HG03280 (cell line): Measurements from ENCODE around the gene ATOX1.

ENCODE experiments used
- ATAC-seq: cut with Tn5 transposase; IDR thresholded peaks from one replicate; pipeline ENCODE4 v1.9.1; 2021; ENCODE audit warnings: mild to moderate bottlenecking, moderate library complexity; ENCODE audit not compliant: unreplicated experiment

The ATOX1 gene

DNA sequence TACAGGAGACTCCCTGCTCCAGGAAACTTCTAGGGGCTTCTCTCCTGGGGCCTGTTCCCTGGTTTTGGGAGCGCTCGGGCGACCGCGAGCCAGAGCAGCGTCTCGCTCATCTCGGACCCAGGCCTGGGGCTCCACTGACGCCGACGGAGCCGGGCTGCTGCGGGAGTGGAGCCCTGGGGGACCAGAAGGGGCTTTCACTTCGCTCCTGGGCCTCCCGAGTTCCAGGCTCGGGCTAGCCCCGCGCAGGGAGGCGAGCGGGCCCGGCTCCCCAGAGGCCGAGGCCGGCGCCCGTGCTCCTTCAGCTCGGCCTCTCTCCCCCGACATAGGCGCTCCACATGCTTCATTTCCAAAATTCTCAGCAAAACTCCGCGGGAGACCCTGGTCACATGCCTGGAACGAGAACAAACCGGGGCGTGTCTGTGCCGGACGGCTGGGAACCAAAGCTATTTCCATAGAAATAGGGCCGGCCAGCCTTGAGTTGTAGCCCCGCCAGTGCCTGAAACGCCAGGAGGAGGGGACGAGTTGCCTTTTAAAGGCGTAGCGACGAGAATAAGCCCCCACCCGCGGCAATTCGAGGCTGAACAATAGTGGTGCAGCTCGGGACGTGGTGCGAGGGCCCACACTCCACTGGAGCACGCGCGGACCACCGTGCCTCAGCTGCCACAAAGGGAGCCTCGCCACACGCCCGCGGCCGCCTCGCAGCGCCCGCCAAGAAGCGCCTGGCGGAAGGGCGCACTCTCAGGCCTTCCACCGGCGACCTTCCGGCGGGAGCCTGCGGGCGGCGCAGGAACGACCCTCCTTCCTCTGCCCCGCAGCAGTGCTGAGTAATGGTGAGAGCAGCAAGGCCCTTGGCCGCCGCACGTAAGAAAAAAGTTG, 12.2 kb upstream of the ATOX1 start:
- ATAC-seq, result peak; percentile 23

DNA sequence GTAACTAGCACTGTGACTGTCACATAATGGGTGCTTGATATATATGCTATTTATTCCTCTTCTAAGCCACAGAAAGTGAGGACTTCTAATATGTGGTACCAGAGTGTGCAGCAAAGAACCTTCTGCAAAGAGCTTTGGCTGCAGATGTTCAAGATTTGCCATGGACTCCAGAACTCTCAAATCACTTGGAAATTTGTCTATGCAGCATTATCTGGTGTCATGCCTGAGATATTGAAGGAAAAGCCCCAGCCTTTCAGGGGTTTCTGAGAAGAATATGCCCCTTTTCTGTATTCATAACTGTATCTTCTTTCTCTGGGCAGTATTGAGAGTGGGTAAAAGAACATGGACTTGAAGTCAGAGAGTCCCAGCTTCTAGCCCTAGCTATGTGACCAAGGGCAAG, 8.5 kb upstream of the ATOX1 start:
- ATAC-seq, result no peak

DNA sequence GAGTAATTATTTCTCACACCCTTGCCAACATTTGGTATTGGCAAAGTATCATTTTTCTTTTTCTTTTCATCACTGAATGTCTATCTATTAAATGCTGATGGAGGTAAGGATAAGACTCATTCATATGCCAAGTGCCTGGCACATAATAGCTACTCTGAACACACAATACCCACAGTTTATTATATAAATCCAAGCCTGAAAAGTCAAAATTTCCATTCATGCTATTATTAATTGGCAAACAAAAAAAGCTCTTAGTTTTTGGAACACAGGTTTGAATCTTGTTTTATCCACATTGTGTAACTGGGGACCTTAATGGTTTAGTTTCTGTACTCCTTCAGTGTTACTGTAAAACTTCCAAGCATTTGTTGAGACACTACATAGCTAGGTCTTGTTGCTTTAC, 6.4 kb upstream of the ATOX1 start:
- ATAC-seq, result no peak

DNA sequence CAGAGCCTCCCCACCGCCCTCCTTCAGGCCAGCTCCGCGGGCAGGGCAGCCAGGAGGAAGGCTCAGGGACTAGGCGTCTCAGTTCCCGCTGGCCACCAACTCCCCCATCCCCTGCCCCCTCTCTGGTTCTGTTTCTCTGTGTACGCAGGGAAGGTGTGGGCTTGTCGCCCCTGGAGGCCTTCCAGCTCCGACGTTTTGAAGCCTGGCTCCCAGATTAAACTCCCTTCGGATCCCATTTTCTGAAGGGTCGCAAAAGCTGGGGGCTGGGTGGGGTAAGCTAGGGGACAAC, 346 bp downstream of the ATOX1 start:
- peak; percentile 1 for ATAC-seq

DNA sequence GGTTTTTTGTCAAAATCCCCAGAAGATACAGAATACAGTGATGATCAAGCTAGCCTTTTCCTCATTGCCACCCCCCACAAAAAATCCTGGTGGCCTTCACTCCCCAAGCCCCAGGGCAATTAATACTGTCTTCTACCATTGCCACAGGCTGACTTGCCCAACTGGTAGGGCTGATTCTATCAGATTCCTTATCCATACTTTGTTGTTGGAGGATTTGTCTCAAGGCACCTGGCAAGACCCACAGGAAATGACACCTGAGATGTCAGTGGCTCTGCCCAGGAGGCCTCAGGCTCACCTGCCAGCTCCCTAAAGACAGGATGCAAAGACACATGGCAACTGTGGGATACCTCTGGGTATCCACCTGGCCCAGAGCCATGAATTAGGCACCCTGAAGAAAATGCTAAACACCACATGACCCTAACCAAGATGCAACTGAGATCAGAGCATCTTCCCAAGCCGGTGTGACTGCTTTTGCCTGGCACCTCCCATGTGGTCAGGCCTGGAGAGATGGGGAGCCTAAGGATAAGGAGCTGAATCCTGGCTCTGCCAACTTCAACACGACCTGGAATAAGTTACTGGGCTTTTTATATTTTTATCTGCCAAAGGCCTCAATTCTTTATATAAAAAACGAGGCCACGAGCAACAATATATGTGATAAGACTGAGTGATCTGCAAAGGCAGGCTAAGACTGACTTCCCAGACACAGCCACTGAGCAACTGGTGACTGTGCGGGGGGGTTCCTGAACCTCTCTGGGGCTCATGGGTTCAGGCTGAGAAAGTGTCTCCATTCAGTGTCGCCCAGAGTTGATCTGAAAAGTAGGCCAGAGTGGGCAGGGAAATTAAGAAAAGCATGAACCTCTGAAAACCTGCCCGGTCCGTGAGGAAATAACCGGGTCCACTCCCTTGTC, 944 bp downstream of the ATOX1 start:
- ATAC-seq, result peak; percentile 35

DNA sequence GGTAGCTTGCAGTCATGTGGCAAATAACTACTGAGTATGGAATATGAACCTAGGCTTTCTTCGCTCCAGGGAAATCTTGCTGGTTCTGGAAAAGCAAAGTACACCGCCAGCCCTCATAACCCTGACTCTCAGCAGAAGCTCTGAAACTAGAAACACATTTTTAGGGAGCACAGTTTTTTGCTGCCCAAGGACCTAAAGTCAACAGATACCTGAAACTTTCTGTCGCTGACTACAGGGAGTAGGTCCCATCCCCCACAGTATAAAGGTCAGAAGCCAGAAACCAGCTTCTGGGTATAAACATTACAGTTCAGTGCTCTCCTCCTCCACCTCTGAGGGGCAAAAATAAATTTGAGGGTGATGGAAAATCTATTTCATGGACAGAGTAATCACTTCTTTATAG, 3.0 kb downstream of the ATOX1 start:
- no peak for ATAC-seq

DNA sequence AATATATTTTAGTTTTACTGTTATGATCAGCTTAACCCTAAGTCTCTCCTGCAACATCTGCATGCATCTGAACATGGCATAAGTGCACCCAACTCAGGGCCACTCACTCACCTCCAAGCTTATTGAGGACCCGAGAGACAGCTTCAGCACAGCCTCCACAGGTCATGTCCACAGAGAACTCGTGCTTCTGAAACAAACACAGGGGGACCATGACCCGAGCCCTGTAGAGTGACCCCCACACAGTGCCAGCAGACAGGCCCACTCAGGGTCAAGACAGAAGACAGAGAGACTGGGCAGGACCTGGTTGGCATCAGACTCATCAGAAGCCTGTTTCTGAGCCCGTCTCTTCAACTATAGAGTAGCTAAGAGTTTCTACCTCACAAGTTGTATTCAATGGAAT, 6.8 kb downstream of the ATOX1 start:
- no peak for ATAC-seq

DNA sequence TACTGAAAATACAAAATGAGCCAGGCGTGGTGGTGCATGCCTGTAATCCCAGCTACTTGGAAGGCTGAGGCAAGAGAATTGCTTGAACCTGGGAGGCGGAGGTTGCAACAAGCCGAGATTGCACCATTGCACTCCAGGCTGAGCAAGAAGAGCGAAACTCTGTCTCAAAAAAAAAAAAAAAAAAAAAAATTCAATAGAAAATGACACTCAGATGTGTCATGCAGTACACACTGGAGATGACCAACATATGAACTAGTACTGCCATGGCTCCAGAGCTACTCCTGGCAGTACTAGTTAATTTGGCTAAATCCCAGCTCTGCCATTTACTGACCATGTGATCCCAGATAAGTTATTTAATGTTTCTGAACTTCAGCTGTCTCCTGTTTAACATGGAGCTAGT, 7.3 kb downstream of the ATOX1 start:
- ATAC-seq, result no peak

DNA sequence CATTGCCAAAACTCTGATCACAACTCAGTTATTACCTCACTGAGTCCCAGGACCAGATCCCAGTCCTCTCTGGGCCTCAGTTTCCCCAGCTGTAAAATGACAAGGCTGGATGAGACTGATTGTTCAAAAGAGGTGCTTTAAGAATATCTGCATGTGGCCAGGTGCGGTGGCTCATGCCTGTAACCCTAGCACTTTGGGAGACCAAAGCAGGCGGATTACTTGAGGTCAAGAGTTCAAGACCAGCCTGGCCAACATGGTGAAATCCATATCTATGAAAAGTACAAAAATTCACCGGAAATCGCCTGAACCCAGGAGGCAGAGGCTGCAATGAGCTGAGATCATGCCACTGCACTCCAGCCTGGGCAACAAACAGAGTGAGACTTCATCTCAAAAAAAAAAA, 8.3 kb downstream of the ATOX1 start:
- ATAC-seq, result no peak

DNA sequence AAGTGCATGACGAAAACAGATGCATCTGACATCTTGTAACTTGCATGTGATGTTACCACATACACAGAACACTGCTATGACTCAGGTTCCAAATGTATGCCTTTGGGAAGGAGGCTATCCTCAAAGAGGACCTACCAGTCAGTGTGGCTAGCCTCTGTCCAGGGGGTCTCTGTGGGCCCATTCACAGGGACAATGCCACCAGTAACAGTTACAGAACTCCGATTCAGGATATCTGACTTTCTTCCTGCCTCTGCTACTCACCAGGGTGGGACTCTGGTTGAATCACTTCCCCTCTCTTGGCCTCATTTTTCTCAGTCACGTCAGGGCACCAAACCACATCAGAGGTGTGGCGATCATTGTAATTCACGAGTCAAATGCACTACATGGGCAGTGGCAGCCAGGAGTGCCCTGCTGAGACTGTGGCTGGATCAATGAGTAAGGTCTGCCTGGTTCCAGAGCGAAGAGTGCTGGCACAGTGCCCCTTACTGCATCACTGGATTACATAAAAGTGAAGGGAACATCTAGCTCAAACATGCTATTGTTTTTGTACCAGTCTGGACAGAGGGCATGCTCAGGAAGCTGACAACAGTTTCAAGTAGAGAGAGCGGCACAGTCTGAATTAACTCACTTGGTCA, 13.2 kb downstream of the ATOX1 start:
- peak; percentile 37 for ATAC-seq

DNA sequence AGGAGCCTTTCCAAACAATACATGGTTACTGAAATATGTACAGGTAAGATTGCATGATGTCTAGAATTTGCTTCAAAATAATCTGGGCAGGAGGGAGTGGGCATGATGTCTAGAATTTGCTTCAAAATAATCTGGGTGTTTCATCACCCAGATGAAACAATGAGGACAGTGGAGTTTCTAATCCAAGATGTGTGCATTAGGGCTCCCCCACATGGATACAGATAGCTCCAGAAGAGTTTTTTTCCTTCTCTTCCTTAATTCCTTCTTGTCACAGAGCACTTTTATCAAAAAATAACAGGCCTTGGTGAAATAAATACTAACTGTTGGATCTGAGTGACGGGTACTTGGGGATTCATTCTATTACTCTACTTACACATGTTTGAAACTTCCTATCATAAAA, 14.9 kb downstream of the ATOX1 start:
- ATAC-seq, result no peak

DNA sequence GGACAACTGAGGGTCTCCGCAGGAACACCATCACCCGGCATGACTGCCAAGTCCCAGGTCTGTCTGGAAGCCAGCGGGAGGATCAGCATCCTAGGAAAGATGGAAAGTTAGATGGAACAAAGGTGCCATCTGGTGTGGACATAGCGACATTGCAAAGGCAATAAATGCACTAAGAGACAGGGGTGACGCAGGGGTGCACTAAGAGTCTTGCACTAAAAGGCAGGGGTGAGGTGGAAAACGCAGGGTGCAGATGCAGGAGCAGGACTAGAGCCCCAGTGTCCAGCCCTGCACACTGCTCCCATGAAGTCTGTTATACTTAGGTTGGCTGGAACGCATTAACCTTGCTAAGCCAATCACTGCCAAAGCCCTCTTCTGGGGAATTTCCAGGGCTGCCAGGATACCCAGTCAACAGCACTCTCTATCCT, 15.5 kb downstream of the ATOX1 start:
- ATAC-seq, result no peak

DNA sequence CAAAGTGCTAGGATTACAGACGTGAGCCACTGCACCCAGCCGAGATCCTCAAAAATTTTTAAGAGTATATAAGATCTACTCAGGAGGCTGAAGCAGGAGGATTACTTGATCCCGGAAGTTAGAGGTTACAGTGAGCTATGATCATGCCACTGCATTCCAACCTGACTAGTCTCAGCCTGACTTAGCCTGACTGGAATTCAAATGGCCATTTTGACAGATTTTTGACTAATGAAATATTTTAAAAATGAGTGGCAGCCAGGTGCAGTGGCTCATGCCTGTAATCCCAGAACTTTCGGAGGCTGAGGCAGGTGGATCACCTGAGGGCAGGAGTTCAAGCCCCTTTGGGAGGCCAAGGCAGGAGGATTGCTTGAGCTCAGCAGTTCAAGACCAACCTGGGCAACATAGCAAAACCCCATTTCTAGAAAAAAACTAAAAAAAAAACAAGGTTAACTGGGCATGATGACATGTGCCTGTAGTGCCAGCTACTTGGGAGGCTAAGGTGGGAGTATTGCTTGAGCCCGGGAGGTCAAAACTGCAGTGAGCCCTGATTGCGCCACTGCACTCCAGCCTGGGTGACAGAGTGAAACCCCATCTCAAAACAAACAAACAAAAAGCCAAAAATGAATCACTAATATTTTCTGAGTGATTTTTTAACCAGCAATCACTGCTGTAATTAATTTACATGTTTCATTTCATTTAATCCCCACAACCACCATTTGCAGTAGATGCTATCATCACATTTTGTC, 16.6 kb downstream of the ATOX1 start:
- ATAC-seq, result no peak

DNA sequence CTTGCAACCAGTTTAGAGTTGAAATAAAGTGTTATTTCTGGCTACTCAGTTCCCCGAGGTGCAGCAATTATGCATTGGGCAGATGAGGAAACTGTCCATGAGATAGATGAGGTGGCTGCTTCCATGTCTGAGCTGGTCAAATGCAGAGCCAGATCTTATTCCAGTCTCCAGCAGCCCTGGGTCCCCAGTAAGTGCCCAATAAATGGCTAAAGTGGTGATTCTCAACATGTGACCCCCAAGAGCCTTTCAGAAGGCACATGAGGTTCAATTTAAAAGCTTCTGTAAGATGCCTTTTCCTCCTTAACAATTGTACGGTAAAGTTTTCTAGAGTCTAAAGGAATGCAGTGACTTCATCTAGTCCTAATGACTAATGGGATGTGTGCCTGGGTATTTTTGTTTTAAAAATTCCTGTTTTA, 17.5 kb downstream of the ATOX1 start:
- no peak for ATAC-seq

DNA sequence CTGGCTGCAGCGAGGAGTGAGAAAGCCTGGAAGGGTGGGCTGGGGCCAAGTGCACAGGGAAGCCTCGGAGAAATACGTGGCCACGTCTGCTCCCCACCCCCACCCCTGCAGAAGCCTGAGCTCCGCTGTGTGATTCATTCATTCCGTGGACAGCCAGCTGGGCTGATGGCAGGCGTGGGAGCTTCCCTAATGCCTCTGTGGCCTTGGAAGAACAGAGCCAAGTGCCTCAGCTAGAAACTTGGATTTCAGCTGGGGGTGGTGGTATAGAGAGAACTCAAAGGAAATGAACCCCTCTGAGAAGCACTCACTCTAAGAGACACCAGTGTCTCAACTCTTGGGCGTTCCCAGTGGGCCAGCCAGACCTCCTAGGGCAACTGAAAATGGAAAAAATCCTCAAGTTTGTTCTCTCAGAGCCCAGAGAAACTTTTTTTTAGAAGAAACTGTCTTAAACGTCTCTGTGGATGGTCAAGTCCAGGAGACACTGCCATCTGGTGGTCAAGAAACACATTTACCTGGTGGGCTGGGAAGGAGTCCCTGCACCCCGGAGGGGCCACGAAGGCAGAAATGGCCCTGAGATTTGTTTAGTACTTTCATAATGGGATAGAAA, 18.0 kb downstream of the ATOX1 start:
- ATAC-seq, result peak; percentile 67

DNA sequence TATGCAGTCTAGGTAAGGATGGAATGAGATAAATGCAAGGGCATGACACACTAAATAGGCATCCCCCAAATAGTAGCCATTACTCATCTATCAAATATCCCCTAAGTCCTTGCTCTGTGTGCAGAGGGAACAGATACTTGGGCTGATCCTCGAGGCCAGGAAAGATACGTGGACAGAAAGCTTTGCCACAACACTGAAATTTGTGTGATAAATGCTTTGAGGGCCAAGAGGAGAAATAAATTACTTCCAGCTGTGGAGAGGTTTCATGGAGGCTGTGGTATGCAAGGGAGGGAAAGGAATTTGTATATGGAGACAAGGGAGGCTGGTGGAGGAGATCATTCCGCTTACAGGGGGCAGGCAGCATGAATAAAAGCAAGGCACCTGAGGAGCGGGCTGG, 18.5 kb downstream of the ATOX1 start:
- no peak for ATAC-seq

DNA sequence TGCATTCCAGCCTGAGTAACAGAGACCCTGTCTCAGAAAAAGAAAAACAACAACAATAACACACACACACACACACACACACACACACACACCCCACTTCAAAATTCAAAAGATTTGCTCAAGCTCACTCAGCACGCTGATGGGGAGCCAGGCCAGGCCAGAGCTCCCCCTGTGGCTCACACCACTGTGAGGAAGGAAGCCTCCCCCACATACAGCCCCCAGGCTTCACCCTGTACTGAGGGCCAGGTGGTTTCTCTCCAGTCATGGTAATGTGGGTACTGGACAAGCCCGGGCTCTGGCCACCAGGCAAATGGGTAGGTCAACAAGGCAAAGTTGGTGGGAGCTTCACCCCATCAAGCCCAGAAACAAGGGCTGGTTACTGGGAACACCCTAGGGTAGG, 19.0 kb downstream of the ATOX1 start:
- ATAC-seq, result no peak

DNA sequence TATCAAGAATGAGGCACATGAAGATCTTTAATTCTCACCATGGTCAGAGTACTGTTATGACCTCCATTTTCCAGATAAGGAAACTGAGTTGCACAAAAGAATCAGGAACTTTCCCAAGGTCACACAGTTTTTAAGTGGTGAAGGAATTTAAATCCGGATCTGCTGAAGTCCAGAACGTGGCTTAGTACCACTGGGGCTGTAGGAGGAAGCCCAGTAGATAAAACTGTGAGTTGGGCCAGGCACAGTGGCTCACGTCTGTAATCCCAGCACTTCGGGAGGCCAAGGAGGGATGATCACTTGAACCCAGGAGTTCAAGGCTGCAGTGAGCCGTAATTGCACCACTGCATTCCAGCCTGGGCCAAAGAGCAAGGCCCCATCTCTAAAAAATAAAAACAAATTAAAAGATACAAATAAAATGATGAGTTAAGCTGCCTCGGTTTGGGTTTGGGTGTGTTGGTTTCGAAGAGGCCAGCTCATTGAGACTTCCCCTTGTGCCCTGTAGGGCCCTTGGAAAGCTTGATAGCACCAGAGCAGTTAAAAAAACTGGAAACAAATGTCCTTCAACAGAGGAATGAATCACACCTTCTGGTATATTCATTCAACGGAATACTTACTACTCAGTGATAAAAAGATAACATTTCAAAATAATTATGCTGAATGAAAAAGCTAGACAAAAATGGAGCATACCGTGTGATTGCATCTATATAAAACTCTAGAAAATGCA, 20.1 kb downstream of the ATOX1 start:
- ATAC-seq, result no peak

DNA sequence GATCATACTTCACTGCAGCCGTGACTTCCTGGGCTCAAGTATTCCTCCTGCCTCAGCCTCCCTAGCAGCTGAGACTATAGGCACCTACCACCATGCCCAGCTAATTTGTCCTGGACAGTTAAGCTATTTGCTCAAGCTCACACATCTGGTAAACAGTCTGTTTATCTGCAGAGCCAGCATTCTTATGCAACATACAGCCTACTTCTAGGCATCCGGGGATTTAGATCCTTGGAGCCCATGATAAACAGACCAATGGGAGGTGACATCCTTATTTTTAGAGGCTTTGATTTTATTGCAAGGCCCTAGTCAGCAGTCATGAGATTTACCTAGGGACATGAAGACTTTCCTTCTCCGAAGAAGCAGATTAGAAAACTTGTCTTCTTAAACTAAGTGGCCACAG, 21.0 kb downstream of the ATOX1 start:
- ATAC-seq, result no peak

DNA sequence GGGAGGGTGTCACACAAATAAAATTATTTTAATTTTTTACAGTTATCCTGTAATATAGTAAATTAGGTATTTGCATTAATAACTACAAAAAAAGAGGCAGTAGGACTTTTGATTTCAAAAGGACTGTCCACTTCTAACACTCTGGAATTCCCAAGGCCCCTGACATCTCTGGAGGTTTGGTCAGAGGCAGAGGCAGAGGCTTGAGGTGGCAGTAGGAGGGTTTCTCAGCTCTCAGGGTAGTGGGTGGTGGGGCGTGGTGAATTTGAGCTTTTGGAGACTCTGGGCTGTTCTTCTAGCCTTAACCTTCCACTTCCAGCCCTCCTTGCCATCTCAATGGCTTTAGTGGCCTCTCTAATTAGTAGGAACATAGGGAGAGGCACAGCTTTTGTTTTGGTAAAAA, 22.8 kb downstream of the ATOX1 start:
- no peak for ATAC-seq
